Epithelial cell of esophagus (primary cell): ENCODE measurements around the gene TBC1D14.
A peak's percentile ranks its signal among the peaks of the same experiment; 100 is the strongest.
"Not testable (repeated sequence)": the region's sequence is repeated elsewhere in the genome, so short reads cannot be mapped to it uniquely, and the experiment has no call there.

Experiments
- DNase-seq: peaks from one replicate; pipeline ENCODE4 v3.0.0; 2010; ENCODE audit warnings: low read depth
- H3K4me3 ChIP-seq: 2 replicates; pipeline ENCODE4 v1.5.1; 2011; ENCODE audit warnings: mild to moderate bottlenecking, low read length, control low read depth
- CTCF ChIP-seq: IDR thresholded peaks from 2 replicates; pipeline ENCODE4 v1.5.1; 2011; ENCODE audit warnings: low read depth, mild to moderate bottlenecking, low read length, control low read depth, inconsistent platforms; ENCODE audit not compliant: insufficient read depth; ENCODE audit errors: missing control alignments

Gene TBC1D14

GRCh38 chr4:6974138-6974848 lies 64.7 kb downstream of the TBC1D14 start:
- TF ChIP-seq CTCF: peak; percentile 100
- peak; percentile 87 for DNase-seq
- no peak overlapping the region for H3K4me3 ChIP-seq

- not testable (repeated sequence) for DNase-seq, H3K4me3 ChIP-seq
Measured at GRCh38 chr4:6977846-6978245, 68.2 kb downstream of the TBC1D14 start.

- TF ChIP-seq CTCF: no peak
- H3K4me3 ChIP-seq: no peak overlapping the region
- no peak for DNase-seq
Measured at GRCh38 chr4:6983544-6984142, 74.0 kb downstream of the TBC1D14 start.

GRCh38 chr4:6984612-6985425 lies 75.2 kb downstream of the TBC1D14 start:
- H3K4me3 ChIP-seq: no peak overlapping the region
- TF ChIP-seq CTCF: no peak
- peak; percentile 34 for DNase-seq

GRCh38 chr4:6986072-6986780 lies 76.6 kb downstream of the TBC1D14 start:
- DNase-seq: peak; percentile 31
- TF ChIP-seq CTCF: no peak
- peak overlapping the region; percentile 42 for H3K4me3 ChIP-seq

GRCh38 chr4:6986781-6987587 lies 77.4 kb downstream of the TBC1D14 start:
- no peak for TF ChIP-seq CTCF
- peak; percentile 97 for DNase-seq
- peak overlapping the region; percentile 91 for H3K4me3 ChIP-seq

GRCh38 chr4:6987588-6987961 lies 77.9 kb downstream of the TBC1D14 start:
- TF ChIP-seq CTCF: no peak
- peak overlapping the region; percentile 91 for H3K4me3 ChIP-seq
- peak; percentile 92 for DNase-seq
